ENCODE data around the gene ENTPD6. TPM values are rescaled to one million over a fixed set of nuclear protein-coding genes. Genes with fewer than 3 reads are reported as not detected.
"Not testable (repeated sequence)": the region's sequence is repeated elsewhere in the genome, so short reads cannot be mapped to it uniquely, and the experiment has no call there.

Gene ENTPD6
- polyA plus RNA-seq, 6 donors from 2014 or later = 21.1 to 32.5 (median 24.4) TPM

DNA sequence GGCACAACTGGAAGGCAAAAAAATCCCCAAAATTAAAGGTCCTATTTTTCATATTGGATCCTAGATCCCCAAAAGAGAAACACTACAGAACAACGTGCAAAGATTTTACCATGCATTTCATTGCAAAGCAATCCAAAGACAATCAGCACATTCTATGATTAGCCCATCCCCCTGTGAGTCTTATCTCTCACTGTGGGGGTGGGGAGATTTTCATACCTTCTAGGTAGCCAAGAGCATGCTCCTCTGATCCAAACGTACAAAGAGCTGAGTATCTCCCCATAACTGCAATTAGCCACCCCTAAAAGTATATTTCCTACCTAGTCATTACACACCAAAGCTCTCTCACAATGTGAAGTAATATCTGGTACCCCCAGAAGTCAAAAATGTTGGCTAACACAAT lies 22.2 kb upstream of the ENTPD6 start:
- no peak overlapping the region for H3K27ac Mint-ChIP-seq
- no peak overlapping the region for H3K4me3 Mint-ChIP-seq
- no peak for ATAC-seq (ENCODE audit: low read depth in 2 of 2)
- peaks cover 0 to 19% (median 7%) of the 10 kb centered on the region in 7 donors for H3K9me3 Mint-ChIP-seq
- H3K36me3 Mint-ChIP-seq = peaks cover 0 to 7% of the 10 kb centered on the region in 2 donors
- H3K4me1 Mint-ChIP-seq = no peaks in the 10 kb centered on the region
- peaks cover 16 to 36% (median 19%) of the 10 kb centered on the region in 3 donors for H3K27me3 Mint-ChIP-seq
- DNase-seq = no peak

- no peak overlapping the region for H3K27ac Mint-ChIP-seq
- H3K4me1 Mint-ChIP-seq = no peaks in the 10 kb centered on the region
- peaks cover 13 to 31% (median 16%) of the 10 kb centered on the region in 3 donors for H3K27me3 Mint-ChIP-seq
- DNase-seq = no peak
- peaks cover 0 to 14% (median 7%) of the 10 kb centered on the region in 7 donors for H3K9me3 Mint-ChIP-seq
- H3K4me3 Mint-ChIP-seq = no peak overlapping the region
- no peak for ATAC-seq (ENCODE audit: low read depth in 2 of 2)
- H3K36me3 Mint-ChIP-seq = peaks cover 0 to 2% of the 10 kb centered on the region in 2 donors
Measured at GRCh38 chr20:25173886-25174308, 21.6 kb upstream of the ENTPD6 start.

- DNase-seq (no peak), ATAC-seq (ENCODE audit: low read depth in 2 of 2) (no peak)
- Mint-ChIP-seq H3K9me3 (peaks cover 0 to 14% (median 7%) of the 10 kb centered on the region in 7 donors), H3K27ac (no peak overlapping the region), H3K4me3 (no peak overlapping the region), H3K36me3 (no peaks in the 10 kb centered on the region), H3K4me1 (no peaks in the 10 kb centered on the region), H3K27me3 (peaks cover 10 to 26% (median 16%) of the 10 kb centered on the region in 3 donors)
Measured at GRCh38 chr20:25176184-25176583, 19.3 kb upstream of the ENTPD6 start.

- DNase-seq (no peak), ATAC-seq (ENCODE audit: low read depth in 2 of 2) (no peak)
- Mint-ChIP-seq H3K36me3 (no peaks in the 10 kb centered on the region), H3K4me3 (no peak overlapping the region), H3K27ac (peak overlapping the region in 2 of 6 donors; percentile 32 to 82), H3K9me3 (peaks cover 2 to 16% (median 9%) of the 10 kb centered on the region in 7 donors), H3K27me3 (peaks cover 10 to 26% (median 15%) of the 10 kb centered on the region in 3 donors), H3K4me1 (no peaks in the 10 kb centered on the region)
Measured at GRCh38 chr20:25177890-25178321, 17.6 kb upstream of the ENTPD6 start.

GRCh38 chr20:25178563-25179438 lies 16.7 kb upstream of the ENTPD6 start:
- Mint-ChIP-seq H3K9me3 (peaks cover 3 to 16% (median 14%) of the 10 kb centered on the region in 7 donors), H3K4me3 (no peak overlapping the region), H3K27me3 (peaks cover 8 to 32% (median 15%) of the 10 kb centered on the region in 3 donors), H3K27ac (peak overlapping the region in 2 of 6 donors; percentile 3 to 11), H3K4me1 (no peaks in the 10 kb centered on the region), H3K36me3 (peaks cover 0 to 6% of the 10 kb centered on the region in 2 donors)
- ATAC-seq (ENCODE audit: low read depth in 2 of 2) = no peak
- DNase-seq = no peak

DNA sequence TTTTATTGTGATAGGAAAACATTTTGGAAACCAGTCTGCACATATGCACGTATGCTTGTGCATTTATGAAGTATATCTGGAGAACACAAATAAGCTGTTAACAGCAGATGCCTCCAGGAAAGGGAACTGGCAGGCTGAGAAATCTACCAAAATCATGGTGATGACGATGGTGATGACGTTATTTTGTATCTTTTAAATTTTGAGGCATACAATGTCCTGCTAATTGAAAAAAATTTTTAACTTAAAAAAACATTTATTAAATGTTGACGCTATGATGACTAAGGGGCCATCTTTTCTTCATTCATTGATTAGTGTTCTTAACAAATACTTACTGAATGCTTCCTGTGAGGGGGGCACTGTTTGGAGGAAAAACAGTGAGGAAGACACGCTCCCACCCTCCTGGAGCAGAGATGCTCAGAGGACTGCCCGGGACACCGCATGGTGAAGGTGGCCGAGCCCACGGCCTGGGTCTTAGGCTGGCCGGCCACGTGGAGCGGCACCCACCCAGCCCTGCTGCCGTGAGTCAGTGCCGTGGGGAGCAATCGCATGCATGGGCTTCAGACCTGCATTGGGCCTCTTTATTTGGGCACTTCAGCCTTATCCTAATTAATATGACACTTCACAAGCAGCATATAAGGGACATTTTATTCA lies 15.9 kb upstream of the ENTPD6 start:
- Mint-ChIP-seq H3K4me1 (no peaks in the 10 kb centered on the region), H3K9me3 (peaks cover 5 to 23% (median 18%) of the 10 kb centered on the region in 7 donors), H3K36me3 (peaks cover 0 to 14% of the 10 kb centered on the region in 2 donors), H3K27ac (peak overlapping the region in 1 of 6 donors; percentile 3), H3K4me3 (no peak overlapping the region), H3K27me3 (peaks cover 15 to 35% (median 23%) of the 10 kb centered on the region in 3 donors)
- DNase-seq (no peak), ATAC-seq (ENCODE audit: low read depth in 2 of 2) (no peak)

- not testable (repeated sequence) for H3K4me1 Mint-ChIP-seq; H3K27ac Mint-ChIP-seq; DNase-seq; ATAC-seq (ENCODE audit: low read depth in 2 of 2); H3K4me3 Mint-ChIP-seq
- Mint-ChIP-seq H3K9me3 (peaks cover 5 to 32% (median 23%) of the 10 kb centered on the region in 7 donors), H3K36me3 (peaks cover 0 to 30% of the 10 kb centered on the region in 2 donors), H3K27me3 (peaks cover 29 to 52% (median 43%) of the 10 kb centered on the region in 3 donors)
Measured at GRCh38 chr20:25184391-25184790, 11.1 kb upstream of the ENTPD6 start.

- peaks cover 29 to 62% (median 62%) of the 10 kb centered on the region in 3 donors for H3K27me3 Mint-ChIP-seq
Measured at GRCh38 chr20:25187220-25187619, 8.3 kb upstream of the ENTPD6 start.

GRCh38 chr20:25187635-25188034 lies 7.9 kb upstream of the ENTPD6 start:
- H3K36me3 Mint-ChIP-seq = peaks cover 0 to 30% of the 10 kb centered on the region in 2 donors
- H3K4me1 Mint-ChIP-seq = no peaks in the 10 kb centered on the region
- H3K4me3 Mint-ChIP-seq = no peak overlapping the region
- no peak for ATAC-seq (ENCODE audit: low read depth in 2 of 2)
- H3K27me3 Mint-ChIP-seq = peaks cover 29 to 62% (median 62%) of the 10 kb centered on the region in 3 donors
- DNase-seq = no peak
- peaks cover 5 to 29% (median 18%) of the 10 kb centered on the region in 7 donors for H3K9me3 Mint-ChIP-seq
- H3K27ac Mint-ChIP-seq = no peak overlapping the region

More at GRCh38 chr20:25187220-25187619, 8.3 kb upstream of the ENTPD6 start:
- no peak overlapping the region for H3K27ac Mint-ChIP-seq
- ATAC-seq (ENCODE audit: low read depth in 2 of 2) (no peak), DNase-seq (no peak)
- H3K9me3 Mint-ChIP-seq = peaks cover 5 to 32% (median 21%) of the 10 kb centered on the region in 7 donors
- no peaks in the 10 kb centered on the region for H3K4me1 Mint-ChIP-seq
- peaks cover 0 to 30% of the 10 kb centered on the region in 2 donors for H3K36me3 Mint-ChIP-seq
- peak overlapping the region in 1 of 8 donors; percentile 57 for H3K4me3 Mint-ChIP-seq

DNA sequence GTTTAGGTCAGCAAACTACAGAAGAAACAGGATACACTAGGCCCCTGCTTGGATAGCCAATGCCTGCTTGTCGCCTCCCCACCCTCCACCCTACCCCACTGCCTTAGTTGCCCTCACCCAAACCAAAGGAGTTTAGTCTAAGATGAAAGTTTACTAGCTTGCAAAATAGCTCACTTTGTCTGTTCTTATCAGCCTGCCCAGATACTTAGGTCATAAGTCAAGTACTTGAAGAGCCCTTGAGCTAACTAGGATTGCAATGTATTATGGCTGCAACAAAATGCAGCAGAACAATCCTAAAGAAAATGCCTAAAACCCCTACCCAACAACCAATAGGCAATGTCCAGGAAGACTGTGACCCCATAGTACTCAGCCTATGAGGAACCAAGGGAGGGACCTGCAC lies 7.3 kb upstream of the ENTPD6 start:
- ATAC-seq (ENCODE audit: low read depth in 2 of 2) (no peak), DNase-seq (no peak)
- no peaks in the 10 kb centered on the region for H3K4me1 Mint-ChIP-seq
- H3K36me3 Mint-ChIP-seq = peaks cover 0 to 29% of the 10 kb centered on the region in 2 donors
- peaks cover 29 to 62% (median 61%) of the 10 kb centered on the region in 3 donors for H3K27me3 Mint-ChIP-seq
- H3K4me3 Mint-ChIP-seq = no peak overlapping the region
- H3K27ac Mint-ChIP-seq = no peak overlapping the region
- H3K9me3 Mint-ChIP-seq = peaks cover 5 to 23% (median 14%) of the 10 kb centered on the region in 7 donors

DNA sequence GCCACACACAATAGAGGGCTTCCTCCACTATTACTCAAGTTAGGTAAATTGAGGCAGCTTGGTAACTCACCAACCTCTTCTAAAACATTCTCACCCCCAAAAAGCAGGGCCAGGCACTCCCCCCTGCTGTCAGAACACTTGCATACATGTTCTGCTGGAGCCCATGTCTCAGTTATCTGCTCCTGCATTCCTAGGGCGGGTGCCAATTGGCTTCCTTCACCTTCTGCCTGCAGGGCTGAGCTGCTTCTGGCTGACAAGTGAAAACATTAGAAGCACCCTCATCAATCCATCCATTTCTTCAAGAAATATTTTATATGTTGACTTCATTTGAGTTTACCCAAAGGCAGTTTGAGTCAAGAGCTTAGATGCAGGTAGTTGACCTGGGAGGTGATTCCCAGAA lies 4.5 kb upstream of the ENTPD6 start:
- no peak overlapping the region for H3K27ac Mint-ChIP-seq
- ATAC-seq (ENCODE audit: low read depth in 2 of 2) = no peak
- H3K9me3 Mint-ChIP-seq = peaks cover 0 to 4% (median 0%) of the 10 kb centered on the region in 7 donors
- DNase-seq = no peak
- H3K4me3 Mint-ChIP-seq = peak overlapping the region in 1 of 8 donors; percentile 75
- peaks cover 12 to 33% (median 33%) of the 10 kb centered on the region in 3 donors for H3K27me3 Mint-ChIP-seq
- H3K4me1 Mint-ChIP-seq = peaks cover 1 to 4% (median 3%) of the 10 kb centered on the region in 3 donors
- H3K36me3 Mint-ChIP-seq = peaks cover 0 to 1% of the 10 kb centered on the region in 2 donors

- ATAC-seq (ENCODE audit: low read depth in 2 of 2) (no peak), DNase-seq (no peak)
- H3K9me3 Mint-ChIP-seq = peaks cover 0 to 3% (median 0%) of the 10 kb centered on the region in 7 donors
- no peaks in the 10 kb centered on the region for H3K36me3 Mint-ChIP-seq
- peaks cover 11 to 31% (median 27%) of the 10 kb centered on the region in 3 donors for H3K27me3 Mint-ChIP-seq
- peaks cover 8 to 11% (median 10%) of the 10 kb centered on the region in 3 donors for H3K4me1 Mint-ChIP-seq
- peak overlapping the region in 1 of 8 donors; percentile 75 for H3K4me3 Mint-ChIP-seq
- H3K27ac Mint-ChIP-seq = peak overlapping the region in 1 of 6 donors; percentile 76
Measured at GRCh38 chr20:25191689-25192088, 3.8 kb upstream of the ENTPD6 start.

GRCh38 chr20:25193843-25194242 lies 1.7 kb upstream of the ENTPD6 start:
- no peak for DNase-seq
- ATAC-seq (ENCODE audit: low read depth in 2 of 2) = no peak
- peaks cover 21 to 26% (median 23%) of the 10 kb centered on the region in 3 donors for H3K4me1 Mint-ChIP-seq
- H3K4me3 Mint-ChIP-seq = peak overlapping the region in 7 of 8 donors; percentile 6 to 92 (median 87)
- peaks cover 0 to 19% (median 10%) of the 10 kb centered on the region in 3 donors for H3K27me3 Mint-ChIP-seq
- H3K9me3 Mint-ChIP-seq = no peaks in the 10 kb centered on the region
- no peaks in the 10 kb centered on the region for H3K36me3 Mint-ChIP-seq
- peak overlapping the region in 3 of 6 donors; percentile 3 to 81 (median 46) for H3K27ac Mint-ChIP-seq
